ENCODE measurements around the gene DNAJB13.

The DNAJB13 gene

GRCh38 chr11:74015919-74016684 is 65.3 kb downstream of the DNAJB13 start:
- peaks cover 31 to 34% of the 10 kb centered on the region in 2 donors for H3K36me3 Mint-ChIP-seq
- no peaks in the 10 kb centered on the region for H3K9me3 Mint-ChIP-seq
- no peaks in the 10 kb centered on the region for H3K27me3 Mint-ChIP-seq
- DNase-seq (no peak), ATAC-seq (replicated peaks) (no peak)
- H3K27ac Mint-ChIP-seq = peak overlapping the region; percentile 70
- H3K4me1 Mint-ChIP-seq = peaks cover 36 to 39% of the 10 kb centered on the region in 2 donors
- no peak overlapping the region for H3K4me3 Mint-ChIP-seq

- H3K9me3 Mint-ChIP-seq = no peaks in the 10 kb centered on the region
Observed at GRCh38 chr11:74017631-74018030, 66.8 kb downstream of the DNAJB13 start.

GRCh38 chr11:74018331-74019005 is 67.6 kb downstream of the DNAJB13 start:
- no peak for DNase-seq
- no peaks in the 10 kb centered on the region for H3K27me3 Mint-ChIP-seq
- ATAC-seq (replicated peaks) = no peak
- no peaks in the 10 kb centered on the region for H3K9me3 Mint-ChIP-seq
- H3K36me3 Mint-ChIP-seq = peaks cover 23 to 29% of the 10 kb centered on the region in 2 donors
- no peak overlapping the region for H3K4me3 Mint-ChIP-seq
- H3K27ac Mint-ChIP-seq = no peak overlapping the region
- H3K4me1 Mint-ChIP-seq = peaks cover 24 to 26% of the 10 kb centered on the region in 2 donors

More at GRCh38 chr11:74017631-74018030, 66.8 kb downstream of the DNAJB13 start:
- peaks cover 24 to 26% of the 10 kb centered on the region in 2 donors for H3K4me1 Mint-ChIP-seq
- H3K27me3 Mint-ChIP-seq = no peaks in the 10 kb centered on the region
- peaks cover 23 to 24% of the 10 kb centered on the region in 2 donors for H3K36me3 Mint-ChIP-seq
- H3K4me3 Mint-ChIP-seq = no peak overlapping the region
- no peak for DNase-seq
- H3K27ac Mint-ChIP-seq = no peak overlapping the region
- ATAC-seq (replicated peaks) = no peak

- no peaks in the 10 kb centered on the region for H3K9me3 Mint-ChIP-seq
- DNase-seq = no peak
- H3K4me1 Mint-ChIP-seq = peaks cover 28 to 30% of the 10 kb centered on the region in 2 donors
- peaks cover 29 to 31% of the 10 kb centered on the region in 2 donors for H3K36me3 Mint-ChIP-seq
- H3K4me3 Mint-ChIP-seq = peak overlapping the region in 1 of 2 donors; percentile 50
- H3K27me3 Mint-ChIP-seq = no peaks in the 10 kb centered on the region
- H3K27ac Mint-ChIP-seq = no peak overlapping the region
- ATAC-seq (replicated peaks) = peak; percentile 59 to 67
Observed at GRCh38 chr11:74019104-74019738, 68.4 kb downstream of the DNAJB13 start.

- peak; percentile 64 to 72 for ATAC-seq (replicated peaks)
- peak overlapping the region in 1 of 2 donors; percentile 50 for H3K4me3 Mint-ChIP-seq
- H3K27ac Mint-ChIP-seq = no peak overlapping the region
- no peaks in the 10 kb centered on the region for H3K9me3 Mint-ChIP-seq
- H3K4me1 Mint-ChIP-seq = peaks cover 26 to 27% of the 10 kb centered on the region in 2 donors
- H3K27me3 Mint-ChIP-seq = no peaks in the 10 kb centered on the region
- DNase-seq = peak; percentile 51
- peaks cover 29 to 31% of the 10 kb centered on the region in 2 donors for H3K36me3 Mint-ChIP-seq
Observed at GRCh38 chr11:74019860-74020259, 69.0 kb downstream of the DNAJB13 start.

Measured in stimulated activated naive B cell treated with anti-CD40 and anti-IgM and Interleukin-4, amounts not matched to agents 10 μg/mL and 1 μg/mL and 100 μg/mL, for 72 hours (primary cell).